HG02970 (cell line): Measurements from ENCODE around the gene WWTR1.

ENCODE experiments used
- ATAC-seq: cut with Tn5 transposase; IDR thresholded peaks from one replicate; pipeline ENCODE4 v1.9.1; 2021; ENCODE audit warnings: mild to moderate bottlenecking, moderate library complexity, moderate number of reproducible peaks; ENCODE audit not compliant: unreplicated experiment, low FRiP score

WWTR1 gene

GRCh38 chr3:149655826-149656574, 1.8 kb downstream of the WWTR1 start:
- no peak for ATAC-seq

- ATAC-seq, result no peak
Measured at GRCh38 chr3:149654188-149654601, 3.6 kb downstream of the WWTR1 start.

GRCh38 chr3:149653564-149653963, 4.3 kb downstream of the WWTR1 start:
- ATAC-seq, result no peak

GRCh38 chr3:149653136-149653535, 4.7 kb downstream of the WWTR1 start:
- no peak for ATAC-seq

- no peak for ATAC-seq
Measured at GRCh38 chr3:149650828-149651227, 7.0 kb downstream of the WWTR1 start.

GRCh38 chr3:149648525-149648924, 9.3 kb downstream of the WWTR1 start:
- ATAC-seq, result no peak

GRCh38 chr3:149647812-149648211, 10.0 kb downstream of the WWTR1 start:
- no peak for ATAC-seq

- no peak for ATAC-seq
Measured at GRCh38 chr3:149647285-149647684, 10.5 kb downstream of the WWTR1 start.

- no peak for ATAC-seq
Measured at GRCh38 chr3:149646181-149646766, 11.6 kb downstream of the WWTR1 start.

- ATAC-seq, result no peak
Measured at GRCh38 chr3:149643963-149644362, 13.9 kb downstream of the WWTR1 start.

GRCh38 chr3:149643482-149643798, 14.4 kb downstream of the WWTR1 start:
- ATAC-seq, result no peak

- no peak for ATAC-seq
Measured at GRCh38 chr3:149640976-149641728, 16.7 kb downstream of the WWTR1 start.

- no peak for ATAC-seq
Measured at GRCh38 chr3:149639093-149639486, 18.7 kb downstream of the WWTR1 start.

- ATAC-seq, result no peak
Measured at GRCh38 chr3:149638228-149639092, 19.4 kb downstream of the WWTR1 start.

GRCh38 chr3:149635396-149635795, 22.4 kb downstream of the WWTR1 start:
- no peak for ATAC-seq

GRCh38 chr3:149634573-149634972, 23.3 kb downstream of the WWTR1 start:
- ATAC-seq, result no peak

GRCh38 chr3:149634072-149634471, 23.8 kb downstream of the WWTR1 start:
- no peak for ATAC-seq

- no peak for ATAC-seq
Measured at GRCh38 chr3:149632225-149632624, 25.6 kb downstream of the WWTR1 start.

GRCh38 chr3:149630806-149631205, 27.0 kb downstream of the WWTR1 start:
- no peak for ATAC-seq

- ATAC-seq, result no peak
Measured at GRCh38 chr3:149628957-149629670, 28.7 kb downstream of the WWTR1 start.
